ENCODE results near the gene KAT6B. TPM values are rescaled to one million over a fixed set of nuclear protein-coding genes. Genes with fewer than 3 reads are reported as not detected.

KAT6B gene
- total RNA-seq, 4 donors from 2014 or later, result 50.0 to 75.8 (median 57.5) TPM

DNA sequence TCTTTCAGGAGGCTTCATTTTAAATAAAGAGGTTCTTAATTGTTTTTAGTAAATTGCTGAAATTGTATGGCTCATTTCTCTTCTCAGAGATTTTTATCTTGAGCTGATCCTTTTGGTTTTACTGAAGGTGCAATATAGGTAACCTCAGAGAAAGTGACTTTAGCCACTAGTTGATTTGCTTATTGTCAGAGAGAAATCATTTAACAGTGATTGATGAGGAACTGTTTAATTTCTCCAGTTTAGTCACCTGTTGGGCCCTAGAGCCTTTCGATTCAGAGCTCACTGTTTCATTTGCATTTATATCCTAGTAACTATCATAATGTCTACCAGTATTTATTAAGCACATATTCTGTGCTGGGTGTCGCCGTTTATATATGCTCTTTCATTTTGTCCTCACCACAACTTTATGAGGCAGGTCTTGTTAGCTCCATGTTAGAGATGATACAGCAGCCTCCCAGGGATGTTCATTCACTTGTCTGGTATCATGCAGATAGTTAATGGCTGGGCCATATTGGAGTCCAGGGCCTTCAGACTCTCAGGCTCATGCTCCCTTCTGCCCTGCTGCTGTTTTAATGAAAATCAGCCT, 42.1 kb downstream of the KAT6B start:
- H3K9me3 ChIP-seq, result no peaks in the 10 kb centered on the region
- 83% methylated on average over 3 of the region's 3 CpGs for WGBS
- no peaks in the 10 kb centered on the region for H3K27me3 ChIP-seq
- TF ChIP-seq POLR2AphosphoS5 (IDR thresholded peaks at IDR 0.05) (no peak), POLR2A (IDR thresholded peaks at IDR 0.05; ENCODE audit: low read depth) (no peak), EP300 (IDR thresholded peaks at IDR 0.05) (no peak)
- TF ChIP-seq, protein P1, sequence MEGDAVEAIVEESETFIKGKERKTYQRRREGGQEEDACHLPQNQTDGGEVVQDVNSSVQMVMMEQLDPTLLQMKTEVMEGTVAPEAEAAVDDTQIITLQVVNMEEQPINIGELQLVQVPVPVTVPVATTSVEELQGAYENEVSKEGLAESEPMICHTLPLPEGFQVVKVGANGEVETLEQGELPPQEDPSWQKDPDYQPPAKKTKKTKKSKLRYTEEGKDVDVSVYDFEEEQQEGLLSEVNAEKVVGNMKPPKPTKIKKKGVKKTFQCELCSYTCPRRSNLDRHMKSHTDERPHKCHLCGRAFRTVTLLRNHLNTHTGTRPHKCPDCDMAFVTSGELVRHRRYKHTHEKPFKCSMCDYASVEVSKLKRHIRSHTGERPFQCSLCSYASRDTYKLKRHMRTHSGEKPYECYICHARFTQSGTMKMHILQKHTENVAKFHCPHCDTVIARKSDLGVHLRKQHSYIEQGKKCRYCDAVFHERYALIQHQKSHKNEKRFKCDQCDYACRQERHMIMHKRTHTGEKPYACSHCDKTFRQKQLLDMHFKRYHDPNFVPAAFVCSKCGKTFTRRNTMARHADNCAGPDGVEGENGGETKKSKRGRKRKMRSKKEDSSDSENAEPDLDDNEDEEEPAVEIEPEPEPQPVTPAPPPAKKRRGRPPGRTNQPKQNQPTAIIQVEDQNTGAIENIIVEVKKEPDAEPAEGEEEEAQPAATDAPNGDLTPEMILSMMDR (IDR thresholded peaks at IDR 0.05), result no peak
- peaks cover 13 to 46% (median 32%) of the 10 kb centered on the region in 4 donors for H3K4me1 ChIP-seq
- no peak overlapping the region for H3K27ac ChIP-seq (replicated peaks in 1 of 4)
- DNase-seq (ENCODE audit: extremely low spot score), result no peak
- intact Hi-C loops (cut with DNase I), result no loop called here
- no peaks in the 10 kb centered on the region for H3K36me3 ChIP-seq
- H3K4me3 ChIP-seq, result no peak overlapping the region

DNA sequence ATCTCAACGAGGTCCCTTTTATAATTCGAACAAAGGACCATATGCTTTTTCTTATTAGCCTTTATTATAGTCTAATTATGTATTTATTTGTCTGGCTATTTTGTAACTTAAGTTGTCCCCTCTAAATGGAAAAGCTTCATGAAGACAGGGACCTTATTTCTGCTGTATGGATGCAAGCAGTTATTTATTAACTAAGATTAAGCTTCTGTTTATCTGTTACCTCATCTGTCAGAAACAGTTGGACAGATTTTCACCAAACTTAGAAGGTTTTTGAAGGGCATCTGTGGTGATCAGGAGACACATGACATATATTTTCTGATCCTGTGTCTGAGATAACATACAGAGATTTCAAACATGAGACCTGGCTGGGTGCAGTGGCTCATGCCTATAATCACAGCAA, 43.2 kb downstream of the KAT6B start:
- peaks cover 17 to 50% (median 39%) of the 10 kb centered on the region in 4 donors for H3K4me1 ChIP-seq
- H3K27ac ChIP-seq (replicated peaks in 1 of 4), result no peak overlapping the region
- TF ChIP-seq POLR2AphosphoS5 (IDR thresholded peaks at IDR 0.05), result no peak
- H3K36me3 ChIP-seq, result no peaks in the 10 kb centered on the region
- 86% methylated on average over 2 of the region's 2 CpGs for WGBS
- H3K9me3 ChIP-seq, result no peaks in the 10 kb centered on the region
- no peaks in the 10 kb centered on the region for H3K27me3 ChIP-seq
- DNase-seq (ENCODE audit: extremely low spot score), result no peak
- no peak overlapping the region for H3K4me3 ChIP-seq
- intact Hi-C loops (cut with DNase I), result no loop called here

DNA sequence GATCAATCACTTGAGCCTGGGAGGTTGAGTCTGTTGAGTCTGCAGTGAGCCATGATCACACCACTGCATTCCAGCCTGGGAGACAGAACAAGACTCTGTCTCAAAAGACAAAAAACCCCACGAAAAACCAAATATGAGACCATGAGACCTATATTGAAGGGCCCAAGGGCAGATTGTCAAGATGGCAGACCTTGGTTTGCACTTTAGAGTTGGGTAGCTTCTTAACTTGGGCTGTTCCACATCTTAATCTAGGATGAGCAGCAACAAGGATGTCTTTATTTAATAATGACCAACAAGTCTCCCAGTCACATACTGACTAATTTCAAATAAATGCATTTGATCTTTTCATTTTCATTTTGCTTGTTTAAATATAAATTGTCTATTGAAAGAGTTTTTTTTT, 43.8 kb downstream of the KAT6B start:
- no peaks in the 10 kb centered on the region for H3K9me3 ChIP-seq
- WGBS, result 93% methylated on average over 1 of the region's 1 CpG
- H3K36me3 ChIP-seq, result no peaks in the 10 kb centered on the region

DNA sequence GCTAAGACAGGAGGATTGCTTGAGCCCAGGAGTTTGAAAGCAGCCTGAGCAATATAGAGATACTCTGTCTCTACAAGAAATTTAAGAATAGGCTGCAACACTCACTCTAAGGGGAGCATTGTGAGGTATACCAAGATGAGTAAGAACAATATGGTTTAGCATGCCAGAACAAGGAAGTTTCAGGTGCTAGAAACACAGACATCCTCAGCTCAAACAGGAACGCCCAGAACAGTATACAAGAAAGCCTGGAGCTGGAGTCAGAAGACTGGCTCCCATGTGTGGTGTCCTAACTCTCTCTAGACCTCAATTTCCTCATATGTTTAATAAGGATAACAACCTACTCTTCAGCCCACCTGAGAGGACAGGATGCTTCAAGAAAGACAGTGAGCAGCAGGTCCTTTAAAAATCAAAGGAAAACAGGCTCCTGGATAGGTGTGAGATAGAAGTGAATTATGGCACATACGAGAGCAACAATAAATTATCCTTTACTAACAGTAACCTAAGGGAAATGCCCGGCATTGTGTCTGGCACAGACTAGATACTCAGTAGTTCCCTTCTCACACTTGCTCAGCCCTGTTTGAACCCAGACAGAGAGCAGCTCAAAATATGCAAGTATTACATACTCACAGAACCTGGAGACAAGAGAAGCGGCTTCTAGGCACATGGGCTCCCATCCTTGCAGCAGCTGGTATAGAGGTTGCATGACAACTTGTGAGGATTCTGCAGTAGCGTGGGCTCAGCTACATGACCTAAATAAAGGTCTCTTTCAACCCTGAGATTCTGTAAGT, 45.4 kb downstream of the KAT6B start:
- Histone ChIP-seq H3K36me3 (no peaks in the 10 kb centered on the region), H3K9me3 (no peaks in the 10 kb centered on the region), H3K4me1 (peaks cover 23 to 60% (median 48%) of the 10 kb centered on the region in 4 donors), H3K27ac (replicated peaks in 1 of 4) (no peak overlapping the region), H3K27me3 (no peaks in the 10 kb centered on the region), H3K4me3 (no peak overlapping the region)
- no peak for DNase-seq (ENCODE audit: extremely low spot score)
- 77% methylated on average over 5 of the region's 5 CpGs for WGBS
- TF ChIP-seq POLR2AphosphoS5 (IDR thresholded peaks at IDR 0.05) (no peak), EP300 (IDR thresholded peaks at IDR 0.05) (no peak), POLR2A (IDR thresholded peaks at IDR 0.05; ENCODE audit: low read depth) (no peak)
- TF ChIP-seq, protein P1 (IDR thresholded peaks at IDR 0.05), result no peak
- intact Hi-C loops (cut with DNase I), result no loop called here

More for the DNA sequence above, 43.8 kb downstream of the KAT6B start:
- TF ChIP-seq POLR2AphosphoS5 (IDR thresholded peaks at IDR 0.05) (no peak), POLR2A (IDR thresholded peaks at IDR 0.05; ENCODE audit: low read depth) (no peak)
- DNase-seq (ENCODE audit: extremely low spot score), result no peak
- peaks cover 17 to 54% (median 43%) of the 10 kb centered on the region in 4 donors for H3K4me1 ChIP-seq
- intact Hi-C loops (cut with DNase I), result no loop called here
- no peak overlapping the region for H3K4me3 ChIP-seq
- no peak overlapping the region for H3K27ac ChIP-seq (replicated peaks in 1 of 4)
- H3K27me3 ChIP-seq, result no peaks in the 10 kb centered on the region

DNA sequence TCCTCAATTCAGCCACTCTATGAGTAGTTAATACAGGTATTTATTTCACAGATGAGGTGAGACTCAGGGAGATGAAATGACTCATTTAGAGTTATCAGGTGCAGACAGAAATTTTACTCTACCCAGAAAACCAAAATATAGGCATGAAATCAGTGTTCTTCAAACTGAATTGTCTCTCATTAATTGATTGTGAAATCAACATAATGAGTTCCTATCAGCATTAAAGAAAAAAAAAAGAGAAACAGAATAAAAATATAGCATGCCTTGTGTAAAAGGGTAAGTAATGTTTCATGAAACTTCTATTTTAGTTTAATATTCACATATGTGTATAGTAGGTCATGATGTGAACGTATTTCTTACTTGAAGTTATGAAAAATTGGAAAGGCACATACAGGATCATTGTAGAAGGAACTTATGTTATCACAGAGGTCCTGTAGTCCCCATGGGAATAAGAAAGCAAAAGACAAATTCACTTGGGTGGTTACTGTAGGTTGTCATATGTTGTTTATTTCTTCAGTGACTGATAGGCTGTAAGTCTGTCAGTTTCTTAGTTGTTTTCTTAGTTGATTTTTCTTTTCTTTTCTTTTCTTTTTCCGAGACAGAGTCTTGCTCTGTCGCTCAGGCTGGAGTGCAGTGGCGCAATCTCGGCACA, 47.5 kb downstream of the KAT6B start:
- TF ChIP-seq POLR2AphosphoS5 (IDR thresholded peaks at IDR 0.05) (no peak), EP300 (IDR thresholded peaks at IDR 0.05) (no peak), POLR2A (IDR thresholded peaks at IDR 0.05; ENCODE audit: low read depth) (no peak)
- TF ChIP-seq, protein P1 (IDR thresholded peaks at IDR 0.05), result no peak

More for the DNA sequence above, 47.5 kb downstream of the KAT6B start:
- 87% methylated on average over 5 of the region's 5 CpGs for WGBS
- H3K4me1 ChIP-seq, result peaks cover 20 to 54% (median 45%) of the 10 kb centered on the region in 4 donors
- no peak overlapping the region for H3K4me3 ChIP-seq
- H3K27me3 ChIP-seq, result no peaks in the 10 kb centered on the region
- DNase-seq (ENCODE audit: extremely low spot score), result no peak
- intact Hi-C loops (cut with DNase I), result no loop called here
- no peaks in the 10 kb centered on the region for H3K36me3 ChIP-seq
- no peaks in the 10 kb centered on the region for H3K9me3 ChIP-seq
- no peak overlapping the region for H3K27ac ChIP-seq (replicated peaks in 1 of 4)
